ENCODE results near the gene ENTPD6. TPM values are rescaled to one million over a fixed set of nuclear protein-coding genes. Genes with fewer than 3 reads are reported as not detected.
A peak's percentile ranks its signal among the peaks of the same experiment; 100 is the strongest.
"Not testable (repeated sequence)": the region's sequence is repeated elsewhere in the genome, so short reads cannot be mapped to it uniquely, and the experiment has no call there.

ENTPD6 gene
- total and polyA plus RNA-seq, 2 experiments from 2014 or later: 32.9 to 50.4 TPM

DNA sequence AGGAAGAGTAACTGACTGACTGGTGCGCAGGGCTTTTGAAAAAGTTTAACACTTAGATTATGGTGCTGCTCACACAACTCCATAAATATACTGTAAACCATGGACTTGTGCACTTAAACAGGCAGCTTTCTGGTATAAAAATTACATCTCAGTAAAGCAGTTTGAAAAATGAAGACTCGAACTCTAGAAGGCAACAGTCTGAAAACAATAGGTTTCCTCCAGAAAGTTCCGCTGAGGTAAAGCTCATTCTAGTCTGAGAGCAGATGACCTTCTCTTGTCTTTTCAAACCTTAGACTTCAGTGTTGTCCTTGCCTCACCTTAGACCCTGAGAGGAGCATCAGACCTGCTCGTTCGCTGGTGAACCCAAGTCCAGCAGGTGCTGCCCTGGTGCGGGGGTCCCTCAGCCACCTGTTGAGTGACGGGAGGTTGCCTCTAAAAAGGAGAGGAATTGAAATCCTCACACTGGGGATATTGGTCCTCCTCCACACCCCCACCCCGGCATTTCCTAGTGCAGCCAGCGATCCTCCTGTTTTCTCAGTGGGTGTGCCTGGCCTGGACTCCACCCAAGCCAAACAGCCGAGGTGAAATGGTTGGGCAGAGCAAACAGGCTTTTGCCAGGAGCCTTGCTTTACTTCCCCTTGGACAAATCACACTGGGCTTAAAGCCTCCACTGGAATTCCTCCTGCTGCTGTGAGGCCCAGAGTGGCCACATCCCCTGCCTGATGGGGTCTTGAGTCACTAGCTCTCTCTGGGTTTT lies 37.7 kb downstream of the ENTPD6 start:
- Histone ChIP-seq H3K9me3 (ENCODE audit: low read depth) (no peaks in the 10 kb centered on the region), H3K27me3 (replicated peaks; ENCODE audit: insufficient read depth) (no peaks in the 10 kb centered on the region), H3K9me2 (ENCODE audit: insufficient read depth) (no peaks in the 10 kb centered on the region), H3K4me1 (ENCODE audit: insufficient read depth) (peaks cover 34% of the 10 kb centered on the region), H2AFZ (peak overlapping the region; percentile 34; the same call in 1 of the 2 replicates), H4K20me1 (ENCODE audit: insufficient read depth) (no peaks in the 10 kb centered on the region), H3K4me2 (ENCODE audit: unreplicated experiment) (peak overlapping the region; percentile 55), H3K9ac (0 out of 2 replicates have a peak overlapping the region, but pooled peaks have one; percentile 5), H3K27ac (peak overlapping the region; percentile 16), H3F3A (ENCODE audit: insufficient read depth) (peaks cover 17% of the 10 kb centered on the region), H3K79me2 (ENCODE audit: insufficient read depth) (no peaks in the 10 kb centered on the region), H3K36me3 (ENCODE audit: low read depth) (no peaks in the 10 kb centered on the region), H3K4me3 (no peak overlapping the region)
- TF ChIP-seq EZH2 (IDR thresholded peaks at IDR 0.05; ENCODE audit: insufficient read depth, poor library complexity, severe bottlenecking) (no peak), EZH2phosphoT487 (IDR thresholded peaks at IDR 0.05; ENCODE audit: insufficient read depth, low read depth) (no peak)
- in situ Hi-C loops (cut with MboI): no loop called here
- 57 to 60% methylated on average over 10 of the region's 10 CpGs for WGBS, 2 experiments (ENCODE audit: low coverage in 1 of 2, low lambda C conversion rate in 2 of 2, missing lambda C conversion rate in 2 of 2)
- peak; percentile 79 for DNase-seq

DNA sequence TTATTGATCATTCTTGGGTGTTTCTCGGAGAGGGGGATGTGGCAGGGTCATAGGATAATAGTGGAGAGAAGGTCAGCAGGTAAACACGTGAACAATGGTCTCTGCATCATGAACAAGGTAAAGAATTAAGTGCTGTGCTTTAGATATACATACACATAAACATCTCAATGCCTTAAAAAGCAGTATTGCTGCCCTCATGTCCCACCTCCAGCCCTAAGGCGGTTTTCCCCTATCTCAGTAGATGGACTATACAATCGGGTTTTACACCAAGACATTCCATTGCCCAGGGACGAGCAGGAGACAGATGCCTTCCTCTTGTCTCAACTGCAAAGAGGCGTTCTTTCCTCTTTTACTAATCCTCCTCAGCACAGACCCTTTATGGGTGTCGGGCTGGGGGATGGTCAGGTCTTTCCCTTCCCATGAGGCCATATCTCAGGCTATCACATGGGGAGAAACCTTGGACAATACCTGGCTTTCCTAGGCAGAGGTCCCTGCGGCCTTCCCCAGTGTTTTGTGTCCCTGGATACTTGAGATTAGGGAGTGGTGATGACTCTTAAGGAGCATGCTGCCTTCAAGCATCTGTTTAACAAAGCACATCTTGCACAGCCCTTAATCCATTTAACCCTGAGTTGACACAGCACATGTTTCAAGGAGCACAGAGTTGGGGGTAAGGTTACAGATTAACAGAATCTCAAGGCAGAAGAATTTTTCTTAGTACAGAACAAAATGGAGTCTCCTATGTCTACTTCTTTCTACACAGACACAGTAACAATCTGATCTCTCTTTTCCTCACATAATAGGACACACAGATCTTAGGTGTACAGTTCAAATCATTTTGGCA lies 38.7 kb downstream of the ENTPD6 start:
- H3K79me2 ChIP-seq (ENCODE audit: insufficient read depth); H3K27me3 ChIP-seq (replicated peaks; ENCODE audit: insufficient read depth); H3K36me3 ChIP-seq (ENCODE audit: low read depth); H3K9me2 ChIP-seq (ENCODE audit: insufficient read depth); DNase-seq; H4K20me1 ChIP-seq (ENCODE audit: insufficient read depth); H3K4me2 ChIP-seq (ENCODE audit: unreplicated experiment); H3K4me3 ChIP-seq; in situ Hi-C loops (cut with MboI); H2AFZ ChIP-seq; H3K9me3 ChIP-seq (ENCODE audit: low read depth): not testable (repeated sequence)
- Histone ChIP-seq H3K4me1 (ENCODE audit: insufficient read depth) (peaks cover 44% of the 10 kb centered on the region), H3K27ac (peak overlapping the region; percentile 16), H3K9ac (0 out of 2 replicates have a peak overlapping the region, but pooled peaks have one; percentile 5), H3F3A (ENCODE audit: insufficient read depth) (peaks cover 27% of the 10 kb centered on the region)
- WGBS, 2 experiments (ENCODE audit: low coverage in 1 of 2, low lambda C conversion rate in 2 of 2, missing lambda C conversion rate in 2 of 2): 74 to 80% methylated on average over 8 of the region's 8 CpGs

DNA sequence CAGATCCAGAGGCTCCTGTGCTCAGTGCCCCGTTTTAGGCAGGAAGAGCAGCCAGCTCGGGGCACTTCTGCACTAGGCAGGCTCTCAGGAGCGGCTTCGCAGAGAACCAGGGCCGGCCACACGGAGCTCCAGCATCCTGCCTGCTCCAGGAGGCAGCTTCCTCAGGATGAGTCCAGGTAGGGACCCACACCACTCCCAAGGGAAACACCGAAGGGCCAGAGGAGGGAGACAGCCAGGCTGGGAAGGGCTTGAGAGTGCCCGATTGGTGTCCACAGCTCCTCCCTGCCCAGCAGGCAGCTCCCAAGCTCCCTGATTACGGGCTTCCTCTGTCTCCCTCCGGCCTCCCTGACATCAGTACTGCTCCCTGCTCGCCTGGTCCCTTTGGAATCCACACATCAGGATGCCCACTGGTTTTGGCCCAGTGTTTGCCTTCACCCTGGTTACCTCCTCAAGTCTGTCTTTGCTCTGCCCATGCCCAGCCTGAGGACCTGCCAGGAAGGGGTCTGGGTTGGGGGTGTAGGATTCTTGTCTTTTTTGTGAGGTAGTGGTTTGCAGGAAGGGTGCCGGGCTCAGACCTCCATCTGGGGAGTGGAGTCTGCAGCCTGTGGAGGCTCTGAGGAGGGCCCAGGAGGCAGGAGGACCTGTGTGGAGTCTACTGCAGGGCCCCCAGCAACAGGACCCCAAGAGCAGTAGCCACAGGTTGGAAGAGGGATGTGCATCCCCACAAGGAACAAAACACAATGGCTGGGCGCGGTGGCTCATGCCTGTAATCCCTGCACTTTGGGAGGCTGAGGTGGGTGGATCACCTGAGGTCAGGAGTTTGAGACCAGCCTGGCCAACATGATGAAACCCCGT lies 41.2 kb downstream of the ENTPD6 start:
- TF ChIP-seq EZH2phosphoT487 (IDR thresholded peaks at IDR 0.05; ENCODE audit: insufficient read depth, low read depth) (no peak), EZH2 (IDR thresholded peaks at IDR 0.05; ENCODE audit: insufficient read depth, poor library complexity, severe bottlenecking) (no peak)
- Histone ChIP-seq H3K9me2 (ENCODE audit: insufficient read depth) (no peaks in the 10 kb centered on the region; the same call in 1 of the 2 replicates), H2AFZ (no peak overlapping the region), H3K4me1 (ENCODE audit: insufficient read depth) (peaks cover 45% of the 10 kb centered on the region), H3K36me3 (ENCODE audit: low read depth) (no peaks in the 10 kb centered on the region), H3K4me2 (ENCODE audit: unreplicated experiment) (no peak overlapping the region), H3K27ac (no peak overlapping the region), H3K27me3 (replicated peaks; ENCODE audit: insufficient read depth) (no peaks in the 10 kb centered on the region), H3K79me2 (ENCODE audit: insufficient read depth) (no peaks in the 10 kb centered on the region), H3F3A (ENCODE audit: insufficient read depth) (peaks cover 27% of the 10 kb centered on the region), H3K9ac (no peak overlapping the region), H4K20me1 (ENCODE audit: insufficient read depth) (no peaks in the 10 kb centered on the region), H3K9me3 (ENCODE audit: low read depth) (no peaks in the 10 kb centered on the region), H3K4me3 (no peak overlapping the region)
- in situ Hi-C loops (cut with MboI): no loop called here
- 88 to 91% methylated on average over 15 of the region's 15 CpGs for WGBS, 2 experiments (ENCODE audit: low coverage in 1 of 2, low lambda C conversion rate in 2 of 2, missing lambda C conversion rate in 2 of 2)
- no peak for DNase-seq
